ENCODE results near the gene IQCH. TPM values are rescaled to one million over a fixed set of nuclear protein-coding genes. Genes with fewer than 3 reads are reported as not detected.

IQCH gene
- total RNA-seq, 1 experiment from 2014 or later: 1.1 TPM

DNA sequence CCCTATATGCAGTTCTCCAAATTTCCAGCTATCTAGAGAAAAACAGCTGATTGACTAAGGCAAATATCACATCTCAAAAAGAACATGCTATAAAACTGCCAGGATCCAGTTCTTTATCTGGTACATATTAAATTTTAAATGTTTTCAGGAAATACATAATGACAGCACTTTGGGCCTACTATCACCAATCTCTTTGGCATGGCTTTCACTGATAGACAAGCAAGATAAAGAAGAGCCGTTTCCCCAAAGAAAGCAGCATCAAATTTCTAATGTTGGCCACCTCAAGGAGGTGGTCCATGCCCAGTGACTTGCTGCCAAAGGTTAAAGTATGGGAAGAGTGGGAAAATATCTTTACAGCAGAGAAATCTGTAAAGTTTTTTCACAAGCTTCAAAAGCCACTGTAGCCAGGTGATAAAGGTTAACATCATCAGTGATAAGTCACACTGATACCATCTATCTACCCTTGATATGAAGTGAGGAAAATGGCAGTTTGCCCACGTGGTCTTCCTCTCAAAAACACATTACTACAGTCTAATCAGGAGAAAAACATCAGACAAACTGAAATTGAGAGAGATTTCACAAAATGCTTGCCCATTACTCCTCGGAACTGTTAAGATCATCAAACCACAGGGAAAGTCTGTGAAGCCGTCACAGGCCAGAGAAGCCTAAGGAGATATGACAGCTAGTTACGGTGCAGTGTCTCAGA is 220.0 kb downstream of the IQCH start:
- Mint-ChIP-seq H3K27ac (no peak overlapping the region), H3K4me1 (no peaks in the 10 kb centered on the region), H3K9me3 (no peaks in the 10 kb centered on the region), H3K36me3 (ENCODE audit: insufficient read depth in 1 of 3, low read depth in 3 of 3) (no peaks in the 10 kb centered on the region), H3K27me3 (ENCODE audit: low read depth) (peaks cover 3% of the 10 kb centered on the region), H3K4me3 (no peak overlapping the region)
- no peaks in the 10 kb centered on the region for H3K23me2 ChIP-seq (ENCODE audit: insufficient read length, low read depth, low read length, poor library complexity, severe bottlenecking)
- no peak overlapping the region for H2BK20ac ChIP-seq (ENCODE audit: low read depth, low read length, poor library complexity, severe bottlenecking)
- H3K4ac ChIP-seq (ENCODE audit: low read depth, low read length): no peak overlapping the region
- H3K18ac ChIP-seq (ENCODE audit: insufficient read length, low read depth, low read length): no peak overlapping the region
- H3K56ac ChIP-seq (ENCODE audit: insufficient read length, low read depth, low read length): no peak overlapping the region
- no peak overlapping the region for H4K91ac ChIP-seq (ENCODE audit: insufficient read length, low read depth, low read length)
- no peaks in the 10 kb centered on the region for H3K9me3 ChIP-seq (ENCODE audit: control insufficient read depth, low read depth, low read length)
- H4K5ac ChIP-seq (ENCODE audit: insufficient read length, low read depth, low read length): no peak overlapping the region
- H3K14ac ChIP-seq (ENCODE audit: insufficient read depth, low read length): no peak overlapping the region
- TF ChIP-seq, protein P1, sequence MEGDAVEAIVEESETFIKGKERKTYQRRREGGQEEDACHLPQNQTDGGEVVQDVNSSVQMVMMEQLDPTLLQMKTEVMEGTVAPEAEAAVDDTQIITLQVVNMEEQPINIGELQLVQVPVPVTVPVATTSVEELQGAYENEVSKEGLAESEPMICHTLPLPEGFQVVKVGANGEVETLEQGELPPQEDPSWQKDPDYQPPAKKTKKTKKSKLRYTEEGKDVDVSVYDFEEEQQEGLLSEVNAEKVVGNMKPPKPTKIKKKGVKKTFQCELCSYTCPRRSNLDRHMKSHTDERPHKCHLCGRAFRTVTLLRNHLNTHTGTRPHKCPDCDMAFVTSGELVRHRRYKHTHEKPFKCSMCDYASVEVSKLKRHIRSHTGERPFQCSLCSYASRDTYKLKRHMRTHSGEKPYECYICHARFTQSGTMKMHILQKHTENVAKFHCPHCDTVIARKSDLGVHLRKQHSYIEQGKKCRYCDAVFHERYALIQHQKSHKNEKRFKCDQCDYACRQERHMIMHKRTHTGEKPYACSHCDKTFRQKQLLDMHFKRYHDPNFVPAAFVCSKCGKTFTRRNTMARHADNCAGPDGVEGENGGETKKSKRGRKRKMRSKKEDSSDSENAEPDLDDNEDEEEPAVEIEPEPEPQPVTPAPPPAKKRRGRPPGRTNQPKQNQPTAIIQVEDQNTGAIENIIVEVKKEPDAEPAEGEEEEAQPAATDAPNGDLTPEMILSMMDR (conservative IDR thresholded peaks at IDR 0.05): no peak
- no peak overlapping the region for H2AFZ ChIP-seq (ENCODE audit: low read length)
- H2AK5ac ChIP-seq (ENCODE audit: insufficient read length, low read length): no peak overlapping the region
- no peak overlapping the region for H2BK12ac ChIP-seq (ENCODE audit: insufficient read length, low read depth, low read length)
- no peak overlapping the region for H3K27ac ChIP-seq (ENCODE audit: insufficient read length, low read depth, low read length)
- H2BK15ac ChIP-seq (ENCODE audit: low read depth, low read length): no peak overlapping the region
- no peak overlapping the region for H3K4me2 ChIP-seq (ENCODE audit: insufficient read depth, insufficient read length, low read length)
- no peaks in the 10 kb centered on the region for H3K4me1 ChIP-seq (ENCODE audit: insufficient read depth, low read length)
- no peak for DNase-seq
- no peaks in the 10 kb centered on the region for H3K27me3 ChIP-seq (ENCODE audit: insufficient read depth, low read length)
- no peak overlapping the region for H4K8ac ChIP-seq (replicated peaks; ENCODE audit: insufficient read length, low read depth, low read length)
- H3K9ac ChIP-seq (ENCODE audit: extremely low read depth, insufficient read length, low read length): no peak overlapping the region
- H4K20me1 ChIP-seq (ENCODE audit: control insufficient read depth, insufficient read depth, insufficient read length): no peaks in the 10 kb centered on the region
- no peak overlapping the region for H2BK120ac ChIP-seq (ENCODE audit: low read depth, low read length, poor library complexity, severe bottlenecking)
- no peak overlapping the region for H3K23ac ChIP-seq (ENCODE audit: insufficient read length, low read depth, low read length)
- no peak overlapping the region for H3T11ph ChIP-seq (ENCODE audit: low read length)
- H3K79me1 ChIP-seq (ENCODE audit: insufficient read depth, low read depth, low read length, poor library complexity, severe bottlenecking): no peaks in the 10 kb centered on the region
- H3K79me2 ChIP-seq (ENCODE audit: insufficient read depth, low read length): no peaks in the 10 kb centered on the region
- no peak overlapping the region for H2BK5ac ChIP-seq (ENCODE audit: insufficient read length, low read length)
- no CpG with 5 or more reads among the region's 5 CpGs for WGBS (ENCODE audit: extremely low coverage, insufficient read length, low lambda C conversion rate)

All from H9 (cell line).